ENCODE data around the gene KRTAP20-1. TPM values are rescaled to one million over a fixed set of nuclear protein-coding genes. Genes with fewer than 3 reads are reported as not detected.

KRTAP20-1 gene
- total RNA-seq, 1 experiment from 2014 or later, result not detected

- H2BK120ac ChIP-seq (ENCODE audit: low read depth, low read length, poor library complexity, severe bottlenecking), result no peak overlapping the region
- no peak overlapping the region for H3K14ac ChIP-seq (ENCODE audit: insufficient read depth, low read length)
- H3K4me3 Mint-ChIP-seq, result no peak overlapping the region
- peaks cover 6 to 22% (median 16%) of the 10 kb centered on the region in 3 experiments for H3K36me3 Mint-ChIP-seq (ENCODE audit: insufficient read depth in 1 of 3, low read depth in 3 of 3)
- H3K18ac ChIP-seq (ENCODE audit: insufficient read length, low read depth, low read length), result no peak overlapping the region
- no peak overlapping the region for H2BK15ac ChIP-seq (ENCODE audit: low read depth, low read length)
- no CpG with 5 or more reads among the region's 4 CpGs for WGBS (ENCODE audit: extremely low coverage, insufficient read length, low lambda C conversion rate)
- no peak overlapping the region for H2AFZ ChIP-seq (ENCODE audit: low read length)
- H3K23me2 ChIP-seq (ENCODE audit: insufficient read length, low read depth, low read length, poor library complexity, severe bottlenecking), result no peaks in the 10 kb centered on the region
- H4K8ac ChIP-seq (replicated peaks; ENCODE audit: insufficient read length, low read depth, low read length), result no peak overlapping the region
- H2AK5ac ChIP-seq (ENCODE audit: insufficient read length, low read length), result no peak overlapping the region
- 0 out of 2 replicates have a peak, but pooled peaks cover 3% of the 10 kb centered on the region for H3K4me1 ChIP-seq (ENCODE audit: insufficient read depth, low read length)
- H4K5ac ChIP-seq (ENCODE audit: insufficient read length, low read depth, low read length), result no peak overlapping the region
- H3K4me2 ChIP-seq (ENCODE audit: insufficient read depth, insufficient read length, low read length), result no peak overlapping the region
- no peak overlapping the region for H3K9ac ChIP-seq (ENCODE audit: extremely low read depth, insufficient read length, low read length)
- peaks cover 13 to 42% of the 10 kb centered on the region in 2 experiments for H3K9me3 Mint-ChIP-seq
- H3K56ac ChIP-seq (ENCODE audit: insufficient read length, low read depth, low read length), result no peak overlapping the region
- no peak overlapping the region for H3K23ac ChIP-seq (ENCODE audit: insufficient read length, low read depth, low read length)
- no peaks in the 10 kb centered on the region for H3K9me3 ChIP-seq (ENCODE audit: control insufficient read depth, low read depth, low read length)
- TF ChIP-seq CTCF (conservative IDR thresholded peaks at IDR 0.05), result no peak
- H3K79me1 ChIP-seq (ENCODE audit: insufficient read depth, low read depth, low read length, poor library complexity, severe bottlenecking), result no peaks in the 10 kb centered on the region
- no peaks in the 10 kb centered on the region for H3K79me2 ChIP-seq (ENCODE audit: insufficient read depth, low read length)
- no peak overlapping the region for H3K27ac ChIP-seq (ENCODE audit: insufficient read length, low read depth, low read length)
- no peak overlapping the region for H4K91ac ChIP-seq (ENCODE audit: insufficient read length, low read depth, low read length)
- H3T11ph ChIP-seq (ENCODE audit: low read length), result no peak overlapping the region
- H2BK20ac ChIP-seq (ENCODE audit: low read depth, low read length, poor library complexity, severe bottlenecking), result no peak overlapping the region
- no peaks in the 10 kb centered on the region for H4K20me1 ChIP-seq (ENCODE audit: control insufficient read depth, insufficient read depth, insufficient read length)
- no peak overlapping the region for H2BK5ac ChIP-seq (ENCODE audit: insufficient read length, low read length)
- no peak overlapping the region for H3K4ac ChIP-seq (ENCODE audit: low read depth, low read length)
- H3K27me3 Mint-ChIP-seq (ENCODE audit: low read depth), result peaks cover 2% of the 10 kb centered on the region
- no peak overlapping the region for H2BK12ac ChIP-seq (ENCODE audit: insufficient read length, low read depth, low read length)
- no peak for DNase-seq
- H3K4me1 Mint-ChIP-seq, result no peaks in the 10 kb centered on the region
- no peaks in the 10 kb centered on the region for H3K27me3 ChIP-seq (ENCODE audit: insufficient read depth, low read length)
- H3K27ac Mint-ChIP-seq, result no peak overlapping the region
These were observed 9.4 kb downstream of the KRTAP20-1 start for GRCh38 chr21:30625449-30626165.

All from H9 (cell line).